SIG-M5 treated with dmso at 0.1 percent for 504 hours (cell line): ENCODE measurements around the gene TBCEL.
A peak's percentile ranks its signal among the peaks of the same experiment; 100 is the strongest.
"Not testable (repeated sequence)": the region's sequence is repeated elsewhere in the genome, so short reads cannot be mapped to it uniquely, and the experiment has no call there.

Experiments
- DNase-seq: peaks from one replicate; lab custom pipeline; 2025; ENCODE audit not compliant: unreplicated experiment; lab: John Stamatoyannopoulos, UW

Gene TBCEL, protein sequence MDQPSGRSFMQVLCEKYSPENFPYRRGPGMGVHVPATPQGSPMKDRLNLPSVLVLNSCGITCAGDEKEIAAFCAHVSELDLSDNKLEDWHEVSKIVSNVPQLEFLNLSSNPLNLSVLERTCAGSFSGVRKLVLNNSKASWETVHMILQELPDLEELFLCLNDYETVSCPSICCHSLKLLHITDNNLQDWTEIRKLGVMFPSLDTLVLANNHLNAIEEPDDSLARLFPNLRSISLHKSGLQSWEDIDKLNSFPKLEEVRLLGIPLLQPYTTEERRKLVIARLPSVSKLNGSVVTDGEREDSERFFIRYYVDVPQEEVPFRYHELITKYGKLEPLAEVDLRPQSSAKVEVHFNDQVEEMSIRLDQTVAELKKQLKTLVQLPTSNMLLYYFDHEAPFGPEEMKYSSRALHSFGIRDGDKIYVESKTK

GRCh38 chr11:121023848-121024751, at the start of gene TBCEL:
Gene TBCEL, plus strand, starts transcription at chr11:121024102. Its CDS starts 21,589 bp downstream, at chr11:121045691.
- DNase-seq, result peak; percentile 47

- no peak for DNase-seq
Observed at GRCh38 chr11:120974466-120974865, 49.4 kb upstream of the TBCEL start.

GRCh38 chr11:120974965-120975364, 48.9 kb upstream of the TBCEL start:
- no peak for DNase-seq

DNA sequence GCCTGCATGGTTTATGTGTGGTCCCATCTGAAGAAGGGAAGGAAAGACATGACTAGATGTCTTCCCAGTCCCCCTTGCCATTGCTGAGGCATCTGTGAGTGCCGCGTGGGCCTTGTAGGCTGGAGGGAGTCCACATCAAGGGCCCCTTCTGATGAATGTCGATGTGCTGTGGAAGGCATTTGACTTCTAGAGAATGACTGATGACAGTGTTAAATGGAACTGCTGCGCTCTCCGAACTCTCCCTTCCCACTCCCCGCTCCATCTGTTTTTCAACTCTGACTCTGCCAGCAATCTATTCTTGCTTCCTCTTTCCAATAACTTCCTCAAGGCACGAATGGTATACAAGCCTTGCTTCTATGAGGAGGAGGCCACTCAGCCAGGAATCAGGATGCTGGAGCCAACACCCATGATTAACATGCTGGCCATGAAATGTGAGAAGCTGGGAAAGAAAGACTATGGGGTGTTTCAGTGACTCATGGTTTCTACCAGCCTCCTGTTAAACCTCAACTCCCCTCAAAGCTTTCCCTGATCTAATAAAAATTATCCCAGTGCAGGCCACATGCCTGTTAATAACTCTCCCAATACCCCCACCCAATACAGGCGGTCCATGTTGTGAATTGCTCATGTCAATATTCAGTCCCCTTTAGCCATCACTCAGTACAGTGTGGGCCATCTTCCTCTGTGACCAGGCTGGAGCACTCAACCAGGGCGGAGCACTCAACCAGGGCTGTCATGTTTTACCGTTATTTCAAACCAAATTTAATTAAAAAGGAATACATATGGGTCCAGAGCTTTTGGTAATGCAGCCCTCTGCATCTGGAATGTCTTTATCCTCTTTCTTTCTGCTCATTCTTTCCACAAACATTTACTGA, 46.4 kb upstream of the TBCEL start:
- DNase-seq, result no peak

DNA sequence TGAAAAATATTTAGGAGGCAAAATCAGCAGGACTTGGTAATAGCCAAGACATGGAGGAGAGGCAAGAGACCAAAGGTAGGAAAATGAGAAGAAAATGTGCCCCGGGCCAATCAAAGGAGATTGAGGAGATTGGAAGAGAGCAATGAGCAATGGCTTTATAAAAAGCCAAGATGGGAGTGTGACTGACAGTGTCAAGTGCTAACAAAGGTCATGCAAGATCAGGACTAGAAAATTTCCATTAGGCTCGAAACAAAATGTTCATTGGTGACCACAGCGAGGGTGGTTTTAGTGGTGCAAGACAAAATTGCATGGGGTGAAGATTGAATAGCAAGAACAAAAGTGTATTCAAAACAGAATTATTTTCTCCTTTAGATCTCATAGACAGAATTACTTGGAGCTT, 45.2 kb upstream of the TBCEL start:
- DNase-seq, result no peak

DNA sequence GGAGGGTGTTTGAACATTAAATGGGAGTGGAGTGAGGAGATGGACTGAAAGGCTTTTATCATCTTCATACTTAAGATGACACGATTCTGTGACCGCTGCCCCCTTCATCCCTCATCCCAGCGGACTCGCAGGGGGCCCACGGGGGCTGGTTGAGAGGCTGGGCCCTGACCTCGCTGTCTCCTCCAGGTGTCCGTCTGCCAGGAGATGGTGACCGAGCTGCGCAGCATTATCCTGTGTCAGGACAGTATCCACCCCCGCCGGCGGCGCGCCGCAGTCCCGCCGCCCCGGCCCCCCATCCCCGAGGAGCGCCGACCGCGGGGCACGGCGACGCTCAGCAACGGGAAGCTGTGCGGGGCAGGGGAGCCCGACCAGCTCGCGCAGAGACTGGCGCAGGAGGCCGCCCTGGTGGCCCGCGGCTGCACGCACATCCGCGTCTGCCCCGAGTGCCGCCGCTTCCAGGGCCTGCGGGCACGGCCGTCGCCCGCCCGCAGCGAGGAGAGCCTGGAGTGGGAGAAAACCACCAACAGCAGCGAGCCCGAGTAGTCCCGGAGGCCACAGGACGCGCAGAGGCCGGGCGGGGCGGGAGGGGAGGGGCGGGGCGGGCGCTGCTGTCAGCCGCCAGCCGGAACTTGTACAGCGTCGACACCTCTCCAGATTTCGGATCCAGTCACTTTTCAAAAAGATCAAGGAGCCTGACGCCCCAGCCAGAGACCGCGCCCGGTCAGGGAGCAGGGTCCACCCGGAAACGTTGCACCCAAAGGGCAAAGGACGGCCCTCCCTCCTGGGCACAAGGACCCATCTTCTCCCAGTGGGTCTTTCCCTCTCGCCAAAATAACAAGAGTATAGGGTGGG, 38.0 kb upstream of the TBCEL start:
- DNase-seq, result peak; percentile 24

- DNase-seq, result no peak
Observed at GRCh38 chr11:120988603-120989002, 35.3 kb upstream of the TBCEL start.

GRCh38 chr11:120991830-120992686, 31.8 kb upstream of the TBCEL start:
- DNase-seq, result no peak

- DNase-seq, result no peak
Observed at GRCh38 chr11:120994091-120994859, 29.6 kb upstream of the TBCEL start.

DNA sequence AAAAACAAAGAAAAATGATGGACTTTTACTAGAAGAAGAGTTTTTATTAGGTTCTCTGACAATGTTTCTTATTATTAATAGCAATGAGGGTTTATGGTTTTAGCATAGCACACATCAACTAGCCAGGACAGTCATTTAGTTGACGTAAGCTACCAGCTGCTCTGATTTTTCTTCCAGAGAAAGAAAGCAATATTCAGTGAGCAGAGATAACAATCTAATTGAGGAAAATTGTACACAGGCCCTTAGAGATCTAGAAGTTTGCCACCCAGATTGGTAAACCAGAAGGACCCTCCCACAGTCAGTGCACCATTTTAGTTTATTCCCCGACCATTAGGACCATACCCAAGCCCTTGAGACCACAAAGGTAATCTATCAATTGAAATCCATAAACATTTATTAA, 28.7 kb upstream of the TBCEL start:
- DNase-seq, result no peak

- DNase-seq, result no peak
Observed at GRCh38 chr11:120996973-120997372, 26.9 kb upstream of the TBCEL start.

- no peak for DNase-seq
Observed at GRCh38 chr11:120998581-120998980, 25.3 kb upstream of the TBCEL start.

GRCh38 chr11:121004206-121004840, 19.6 kb upstream of the TBCEL start:
- DNase-seq, result no peak

GRCh38 chr11:121006922-121007321, 17.0 kb upstream of the TBCEL start:
- no peak for DNase-seq

GRCh38 chr11:121008551-121008950, 15.4 kb upstream of the TBCEL start:
- no peak for DNase-seq

DNA sequence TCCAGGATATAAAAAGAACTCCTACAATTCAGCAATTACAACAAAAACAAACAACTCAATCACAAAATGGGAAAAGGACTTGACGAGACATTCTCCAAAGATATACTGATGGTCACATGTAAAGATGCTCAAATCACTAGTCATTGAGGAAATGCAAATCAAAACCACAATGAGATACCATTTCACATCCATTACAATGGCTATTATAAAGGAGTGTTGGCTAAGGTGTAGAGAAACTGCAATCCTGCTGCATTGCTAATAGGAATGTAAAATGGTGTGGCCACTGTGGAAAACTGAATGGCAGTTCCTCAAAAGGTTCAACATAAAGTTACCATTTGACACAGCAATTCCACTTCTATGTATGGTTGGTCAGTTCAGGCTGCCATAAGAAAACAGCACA, 11.8 kb upstream of the TBCEL start:
- no peak for DNase-seq

DNA sequence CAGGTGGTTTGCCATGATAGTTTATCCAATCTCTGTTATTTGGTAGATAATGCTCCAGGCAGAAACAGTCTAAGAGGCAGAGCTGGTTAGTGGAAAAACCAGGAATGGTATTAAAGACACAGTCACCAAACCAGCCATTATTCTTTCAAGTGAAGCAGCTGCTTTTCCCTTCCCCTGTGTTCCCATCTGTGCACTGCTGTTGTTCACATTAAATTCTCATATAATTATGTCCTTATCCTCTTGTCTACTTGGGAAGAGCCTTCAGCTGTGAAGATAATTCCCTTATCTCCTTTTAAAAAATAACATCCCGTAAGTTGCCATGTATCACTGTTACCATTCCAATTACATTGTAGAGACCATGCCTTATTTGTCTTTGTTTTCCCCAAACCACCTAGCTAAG, 5.2 kb upstream of the TBCEL start:
- no peak for DNase-seq

DNA sequence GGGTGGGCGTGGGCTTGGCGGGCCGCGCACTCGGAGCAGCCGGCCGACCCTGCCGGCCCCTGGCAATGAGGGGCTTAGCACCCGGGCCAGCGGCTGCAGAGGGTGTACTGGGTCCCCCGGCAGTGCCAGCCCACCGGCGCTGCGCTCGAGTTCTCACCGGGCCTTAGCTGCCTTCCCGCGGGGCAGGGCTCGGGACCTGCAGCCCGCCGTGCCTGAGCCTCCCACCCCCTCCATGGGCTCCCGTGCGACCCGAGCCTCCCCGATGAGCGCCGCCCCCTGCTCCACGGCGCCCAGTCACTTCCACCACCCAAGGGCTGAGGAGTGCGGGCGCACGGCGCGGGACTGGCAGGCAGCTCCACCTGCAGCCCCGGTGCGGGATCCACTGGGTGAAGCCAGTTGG, 2.2 kb upstream of the TBCEL start:
- DNase-seq, result not testable (repeated sequence)
